ENCODE results near the gene MASTL. TPM values are rescaled to one million over a fixed set of nuclear protein-coding genes. Genes with fewer than 3 reads are reported as not detected.
"Not testable (repeated sequence)": the region's sequence is repeated elsewhere in the genome, so short reads cannot be mapped to it uniquely, and the experiment has no call there.

The MASTL gene
- total RNA-seq = 7.0 and 10.9 TPM in 2 replicates

- no peak for DNase-seq (ENCODE audit: extremely low read depth, low read depth, low spot score)
These were observed at the start of gene MASTL for GRCh38 chr10:27155066-27155754. Gene MASTL (plus strand): TSS chr10:27155352. CDS start chr10:27155427, 75 bp downstream.

GRCh38 chr10:27108165-27108564, 47.0 kb upstream of the MASTL start:
- no peak for DNase-seq (ENCODE audit: extremely low read depth, low read depth, low spot score)

- no peak for DNase-seq (ENCODE audit: extremely low read depth, low read depth, low spot score)
These were observed 20.8 kb upstream of the MASTL start for GRCh38 chr10:27134371-27134770.

GRCh38 chr10:27138277-27138676, 16.9 kb upstream of the MASTL start:
- DNase-seq (ENCODE audit: extremely low read depth, low read depth, low spot score) = no peak

- DNase-seq (ENCODE audit: extremely low read depth, low read depth, low spot score) = no peak
These were observed 11.5 kb upstream of the MASTL start for GRCh38 chr10:27143686-27144085.

GRCh38 chr10:27145937-27146336, 9.2 kb upstream of the MASTL start:
- no peak for DNase-seq (ENCODE audit: extremely low read depth, low read depth, low spot score)

- no peak for DNase-seq (ENCODE audit: extremely low read depth, low read depth, low spot score)
These were observed 7.5 kb upstream of the MASTL start for GRCh38 chr10:27147701-27148100.

- no peak for DNase-seq (ENCODE audit: extremely low read depth, low read depth, low spot score)
These were observed 4.9 kb upstream of the MASTL start for GRCh38 chr10:27150261-27150660.

- no peak for DNase-seq (ENCODE audit: extremely low read depth, low read depth, low spot score)
These were observed 2.5 kb upstream of the MASTL start for GRCh38 chr10:27152687-27153086.

GRCh38 chr10:27153329-27153728, 1.8 kb upstream of the MASTL start:
- DNase-seq (ENCODE audit: extremely low read depth, low read depth, low spot score) = no peak

GRCh38 chr10:27153845-27154193, 1.3 kb upstream of the MASTL start:
- no peak for DNase-seq (ENCODE audit: extremely low read depth, low read depth, low spot score)

GRCh38 chr10:27156566-27156965, 1.4 kb downstream of the MASTL start:
- DNase-seq (ENCODE audit: extremely low read depth, low read depth, low spot score) = not testable (repeated sequence)

- no peak for DNase-seq (ENCODE audit: extremely low read depth, low read depth, low spot score)
These were observed 2.0 kb downstream of the MASTL start for GRCh38 chr10:27157150-27157549.

GRCh38 chr10:27158421-27158820, 3.3 kb downstream of the MASTL start:
- no peak for DNase-seq (ENCODE audit: extremely low read depth, low read depth, low spot score)

GRCh38 chr10:27169849-27170248, 14.7 kb downstream of the MASTL start:
- DNase-seq (ENCODE audit: extremely low read depth, low read depth, low spot score) = no peak

- no peak for DNase-seq (ENCODE audit: extremely low read depth, low read depth, low spot score)
These were observed 33.1 kb downstream of the MASTL start for GRCh38 chr10:27188259-27188658.

- DNase-seq (ENCODE audit: extremely low read depth, low read depth, low spot score) = no peak
These were observed 33.7 kb downstream of the MASTL start for GRCh38 chr10:27188897-27189296.

GRCh38 chr10:27190508-27190907, 35.4 kb downstream of the MASTL start:
- DNase-seq (ENCODE audit: extremely low read depth, low read depth, low spot score) = no peak

GRCh38 chr10:27192284-27192683, 37.1 kb downstream of the MASTL start:
- DNase-seq (ENCODE audit: extremely low read depth, low read depth, low spot score) = peak; percentile 41

GRCh38 chr10:27197980-27198620, 42.9 kb downstream of the MASTL start:
- no peak for DNase-seq (ENCODE audit: extremely low read depth, low read depth, low spot score)

GRCh38 chr10:27203806-27204205, 48.7 kb downstream of the MASTL start:
- DNase-seq (ENCODE audit: extremely low read depth, low read depth, low spot score) = no peak

GRCh38 chr10:27207350-27207749, 52.2 kb downstream of the MASTL start:
- DNase-seq (ENCODE audit: extremely low read depth, low read depth, low spot score) = no peak

GRCh38 chr10:27223964-27224363, 68.8 kb downstream of the MASTL start:
- DNase-seq (ENCODE audit: extremely low read depth, low read depth, low spot score) = no peak
